Measurements from ENCODE around the gene TBCD.

The TBCD gene

GRCh38 chr17:82822281-82822680, 70.4 kb downstream of the TBCD start:
- no peak overlapping the region for H3K4me3 ChIP-seq (ENCODE audit: low read depth, low read length)
- no peak for TF ChIP-seq CTCF (IDR thresholded peaks at IDR 0.05; ENCODE audit: control insufficient read depth, extremely low read depth, insufficient read depth)
- DNase-seq (ENCODE audit: low read depth), result no peak

GRCh38 chr17:82823004-82823403, 71.1 kb downstream of the TBCD start:
- no peak for DNase-seq (ENCODE audit: low read depth)
- no peak overlapping the region for H3K4me3 ChIP-seq (ENCODE audit: low read depth, low read length)
- TF ChIP-seq CTCF (IDR thresholded peaks at IDR 0.05; ENCODE audit: control insufficient read depth, extremely low read depth, insufficient read depth), result peak; percentile 16; the same call in 1 of the 2 replicates

GRCh38 chr17:82825540-82826124, 73.8 kb downstream of the TBCD start:
- no peak for TF ChIP-seq CTCF (IDR thresholded peaks at IDR 0.05; ENCODE audit: control insufficient read depth, extremely low read depth, insufficient read depth)
- no peak overlapping the region for H3K4me3 ChIP-seq (ENCODE audit: low read depth, low read length)
- no peak for DNase-seq (ENCODE audit: low read depth)

- H3K4me3 ChIP-seq (ENCODE audit: low read depth, low read length), result no peak overlapping the region
- TF ChIP-seq CTCF (IDR thresholded peaks at IDR 0.05; ENCODE audit: control insufficient read depth, extremely low read depth, insufficient read depth), result no peak
- DNase-seq (ENCODE audit: low read depth), result no peak
Measured at GRCh38 chr17:82826211-82826610, 74.3 kb downstream of the TBCD start.

GRCh38 chr17:82826956-82827355, 75.1 kb downstream of the TBCD start:
- no peak for TF ChIP-seq CTCF (IDR thresholded peaks at IDR 0.05; ENCODE audit: control insufficient read depth, extremely low read depth, insufficient read depth)
- no peak for DNase-seq (ENCODE audit: low read depth)
- no peak overlapping the region for H3K4me3 ChIP-seq (ENCODE audit: low read depth, low read length)

GRCh38 chr17:82828875-82829487, 77.1 kb downstream of the TBCD start:
- no peak for DNase-seq (ENCODE audit: low read depth)
- no peak overlapping the region for H3K4me3 ChIP-seq (ENCODE audit: low read depth, low read length)
- no peak for TF ChIP-seq CTCF (IDR thresholded peaks at IDR 0.05; ENCODE audit: control insufficient read depth, extremely low read depth, insufficient read depth)

- TF ChIP-seq CTCF (IDR thresholded peaks at IDR 0.05; ENCODE audit: control insufficient read depth, extremely low read depth, insufficient read depth), result no peak
- H3K4me3 ChIP-seq (ENCODE audit: low read depth, low read length), result no peak overlapping the region
- DNase-seq (ENCODE audit: low read depth), result no peak
Measured at GRCh38 chr17:82830249-82830661, 78.4 kb downstream of the TBCD start.

All from LNCaP clone FGC (cell line).